Activated CD8-positive, alpha-beta T cell treated with anti-CD3 and anti-CD28 coated beads, Interleukin-2, amount 10 ng/mL, durations not matched to agents 7 days and 5 days (primary cell): Measurements from ENCODE around the gene INAFM1. TPM values are rescaled to one million over a fixed set of nuclear protein-coding genes. Genes with fewer than 3 reads are reported as not detected.
"Not testable (repeated sequence)": the region's sequence is repeated elsewhere in the genome, so short reads cannot be mapped to it uniquely, and the experiment has no call there.

Experiments used
- ATAC-seq: fragments of 150-1000 bp; cut with Tn5 transposase; one replicate; pipeline ENCODE4 v1.10.0; 2021; ENCODE audit warnings: moderate library complexity
- CTCF ChIA-PET: fragments of 350-600 bp; sonication (Branson Sonifier 250); formaldehyde crosslinking; loops from one replicate; lab custom pipeline; 2021; ENCODE audit warnings: antibody characterized with exemption; lab: Charles Lee
- POLR2A ChIA-PET: fragments of 350-600 bp; sonication (Branson Sonifier 250); formaldehyde crosslinking; loops from one replicate; lab custom pipeline; 2021; ENCODE audit warnings: antibody characterized with exemption; lab: Charles Lee
- DNase-seq: peaks from one replicate; pipeline ENCODE4 v3.0.0-alpha.2; 2020
- H3K27ac Mint-ChIP-seq: one replicate; pipeline ENCODE4 v1.8.0; 2021; ENCODE audit warnings: mild to moderate bottlenecking, mixed read lengths
- H3K27me3 Mint-ChIP-seq: one replicate; pipeline ENCODE4 v1.8.0; 2021; ENCODE audit warnings: low read depth, mixed read lengths
- H3K36me3 Mint-ChIP-seq: one replicate; pipeline ENCODE4 v1.8.0; 2021; ENCODE audit warnings: low read depth, mixed read lengths
- H3K4me1 Mint-ChIP-seq: one replicate; pipeline ENCODE4 v1.8.0; 2021; ENCODE audit warnings: low read depth, mixed read lengths
- H3K4me3 Mint-ChIP-seq: one replicate; pipeline ENCODE4 v1.8.0; 2021; ENCODE audit warnings: mild to moderate bottlenecking, mixed read lengths
- H3K9me3 Mint-ChIP-seq: one replicate; pipeline ENCODE4 v1.8.0; 2022; ENCODE audit warnings: mixed read lengths; ENCODE audit not compliant: insufficient read depth
- total RNA-seq, 2 experiments: library from RNA; stranded (reverse); gene quantifications; one replicate each; pipeline ENCODE4 v1.2.3, GENCODE V29; 2021

The INAFM1 gene
- total RNA-seq, 2 experiments from 2014 or later: 12.9 to 14.3 TPM

DNA sequence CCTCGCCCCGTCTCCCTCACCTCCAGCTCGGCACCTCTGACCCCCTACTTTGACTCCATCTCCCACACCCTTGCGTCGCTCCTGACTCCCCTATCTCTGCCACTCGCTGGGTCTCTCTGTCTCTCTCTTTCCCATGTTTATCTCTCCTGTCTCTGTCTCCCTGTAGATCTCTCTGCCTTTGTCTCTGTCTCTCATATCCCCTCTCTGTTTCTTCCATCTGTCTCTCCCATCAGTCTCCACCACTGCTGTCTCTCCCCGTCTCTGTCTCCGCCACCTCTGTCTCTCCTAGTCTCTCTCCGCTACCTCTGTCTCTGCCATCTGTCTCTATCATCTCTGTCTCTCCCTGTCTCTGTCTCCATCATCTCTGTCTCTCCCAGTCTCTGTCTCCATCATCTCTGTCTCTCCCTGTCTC lies 31.3 kb upstream of the INAFM1 start:
- DNase-seq (no peak), ATAC-seq (peak; percentile 5)
- CTCF ChIA-PET: interaction anchor here (1.0 to 6.8 kb wide), 14 partner anchors 10 to 231 kb away, joined by 3 to 484 read pairs (median 22); partner anchors contain the start of genes CCDC9 and SAE1
- POLR2A ChIA-PET: interaction anchor here (0.8 to 3.0 kb wide), 9 partner anchors 11 to 111 kb away, joined by 3 to 44 read pairs (median 9); partner anchors contain the start of genes CCDC9 and INAFM1
- H3K27ac Mint-ChIP-seq: peak overlapping the region; percentile 92
- no peaks in the 10 kb centered on the region for H3K27me3 Mint-ChIP-seq
- H3K4me1 Mint-ChIP-seq: peaks cover 47% of the 10 kb centered on the region
- H3K4me3 Mint-ChIP-seq: peak overlapping the region; percentile 66
- H3K36me3 Mint-ChIP-seq: no peaks in the 10 kb centered on the region
- no peaks in the 10 kb centered on the region for H3K9me3 Mint-ChIP-seq

GRCh38 chr19:47243776-47244547 lies 30.7 kb upstream of the INAFM1 start:
- H3K27ac Mint-ChIP-seq: peak overlapping the region; percentile 92
- peak; percentile 83 for ATAC-seq
- H3K9me3 Mint-ChIP-seq: no peaks in the 10 kb centered on the region
- CTCF ChIA-PET: interaction anchor here (0.6 to 6.8 kb wide), 51 partner anchors 10 to 486 kb away, joined by 3 to 484 read pairs (median 6); partner anchors contain the start of genes CCDC9, SAE1 and ZC3H4
- peak overlapping the region; percentile 66 for H3K4me3 Mint-ChIP-seq
- H3K4me1 Mint-ChIP-seq: peaks cover 42% of the 10 kb centered on the region
- H3K36me3 Mint-ChIP-seq: no peaks in the 10 kb centered on the region
- POLR2A ChIA-PET: interaction anchor here (0.7 to 3.0 kb wide), 20 partner anchors 12 to 231 kb away, joined by 3 to 44 read pairs (median 4); partner anchors contain the start of genes CCDC9, INAFM1 and ZC3H4
- DNase-seq: peak; percentile 95
- no peaks in the 10 kb centered on the region for H3K27me3 Mint-ChIP-seq

- H3K4me3 Mint-ChIP-seq: no peak overlapping the region
- no peaks in the 10 kb centered on the region for H3K36me3 Mint-ChIP-seq
- no peaks in the 10 kb centered on the region for H3K9me3 Mint-ChIP-seq
- H3K27me3 Mint-ChIP-seq: no peaks in the 10 kb centered on the region
- peaks cover 35% of the 10 kb centered on the region for H3K4me1 Mint-ChIP-seq
- DNase-seq: peak; percentile 88
- CTCF ChIA-PET: interaction anchor here (0.6 to 6.8 kb wide), 24 partner anchors 8 to 293 kb away, joined by 3 to 484 read pairs (median 4); partner anchors contain the start of genes CCDC9, INAFM1 and SAE1
- no peak for ATAC-seq
- POLR2A ChIA-PET: interaction anchor here (0.6 to 2.5 kb wide), 3 partner anchors 9 to 21 kb away, joined by 3 to 12 read pairs (median 3); no protein-coding TSS in a partner anchor
- no peak overlapping the region for H3K27ac Mint-ChIP-seq
Observed at GRCh38 chr19:47247308-47247990, 27.2 kb upstream of the INAFM1 start.

DNA sequence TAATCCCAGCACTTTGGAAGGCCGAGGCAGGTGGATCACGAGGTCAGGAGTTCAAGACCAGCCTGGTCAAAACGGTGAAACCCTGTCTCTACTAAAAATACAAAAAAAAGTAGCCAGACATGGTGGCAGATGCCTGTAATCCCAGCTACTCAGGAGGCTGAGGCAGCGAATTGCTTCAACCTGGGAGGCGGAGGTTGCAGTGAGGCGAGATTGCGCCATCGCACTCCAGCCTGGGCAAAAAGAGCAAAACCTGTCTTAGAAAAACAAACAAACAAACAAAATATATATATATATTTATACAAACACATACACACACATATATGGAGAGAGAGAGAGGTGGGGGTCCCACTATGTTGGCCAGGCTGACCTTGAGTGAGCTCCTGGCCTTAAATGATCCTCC lies 21.7 kb upstream of the INAFM1 start:
- not testable (repeated sequence) for ATAC-seq, H3K9me3 Mint-ChIP-seq, H3K27me3 Mint-ChIP-seq, H3K27ac Mint-ChIP-seq, H3K36me3 Mint-ChIP-seq, H3K4me3 Mint-ChIP-seq, DNase-seq
- CTCF ChIA-PET: interaction anchor here (0.8 to 5.9 kb wide), 3 partner anchors 8 to 240 kb away, joined by 3 to 76 read pairs (median 8); no protein-coding TSS in a partner anchor
- H3K4me1 Mint-ChIP-seq: peaks cover 23% of the 10 kb centered on the region
- POLR2A ChIA-PET: interaction anchor here (1.0 to 1.3 kb wide), 2 partner anchors 21 to 27 kb away, joined by 3 to 4 read pairs; no protein-coding TSS in a partner anchor

- Mint-ChIP-seq H3K27me3 (no peaks in the 10 kb centered on the region), H3K4me1 (peaks cover 27% of the 10 kb centered on the region), H3K4me3 (no peak overlapping the region), H3K9me3 (no peaks in the 10 kb centered on the region), H3K27ac (no peak overlapping the region), H3K36me3 (peaks cover 12% of the 10 kb centered on the region)
- no peak for ATAC-seq
- ChIA-PET CTCF (interaction anchor here (0.8 to 5.9 kb wide), 3 partner anchors 9 to 43 kb away, joined by 3 to 76 read pairs (median 8); no protein-coding TSS in a partner anchor), POLR2A (interaction anchor here (1.3 kb wide), 1 partner anchor 27 kb away, joined by 3 read pairs; no protein-coding TSS in a partner anchor)
- no peak for DNase-seq
Observed at GRCh38 chr19:47253467-47253881, 21.2 kb upstream of the INAFM1 start.

GRCh38 chr19:47253970-47254369 lies 20.7 kb upstream of the INAFM1 start:
- ChIA-PET POLR2A (interaction anchor here (1.3 kb wide), 1 partner anchor 28 kb away, joined by 3 read pairs; no protein-coding TSS in a partner anchor), CTCF (interaction anchor here (0.8 to 5.9 kb wide), 3 partner anchors 9 to 44 kb away, joined by 3 to 76 read pairs (median 8); no protein-coding TSS in a partner anchor)
- H3K27ac Mint-ChIP-seq: no peak overlapping the region
- H3K4me1 Mint-ChIP-seq: peaks cover 32% of the 10 kb centered on the region
- H3K36me3 Mint-ChIP-seq: peaks cover 17% of the 10 kb centered on the region
- no peaks in the 10 kb centered on the region for H3K9me3 Mint-ChIP-seq
- DNase-seq (no peak), ATAC-seq (no peak)
- H3K4me3 Mint-ChIP-seq: no peak overlapping the region
- no peaks in the 10 kb centered on the region for H3K27me3 Mint-ChIP-seq

DNA sequence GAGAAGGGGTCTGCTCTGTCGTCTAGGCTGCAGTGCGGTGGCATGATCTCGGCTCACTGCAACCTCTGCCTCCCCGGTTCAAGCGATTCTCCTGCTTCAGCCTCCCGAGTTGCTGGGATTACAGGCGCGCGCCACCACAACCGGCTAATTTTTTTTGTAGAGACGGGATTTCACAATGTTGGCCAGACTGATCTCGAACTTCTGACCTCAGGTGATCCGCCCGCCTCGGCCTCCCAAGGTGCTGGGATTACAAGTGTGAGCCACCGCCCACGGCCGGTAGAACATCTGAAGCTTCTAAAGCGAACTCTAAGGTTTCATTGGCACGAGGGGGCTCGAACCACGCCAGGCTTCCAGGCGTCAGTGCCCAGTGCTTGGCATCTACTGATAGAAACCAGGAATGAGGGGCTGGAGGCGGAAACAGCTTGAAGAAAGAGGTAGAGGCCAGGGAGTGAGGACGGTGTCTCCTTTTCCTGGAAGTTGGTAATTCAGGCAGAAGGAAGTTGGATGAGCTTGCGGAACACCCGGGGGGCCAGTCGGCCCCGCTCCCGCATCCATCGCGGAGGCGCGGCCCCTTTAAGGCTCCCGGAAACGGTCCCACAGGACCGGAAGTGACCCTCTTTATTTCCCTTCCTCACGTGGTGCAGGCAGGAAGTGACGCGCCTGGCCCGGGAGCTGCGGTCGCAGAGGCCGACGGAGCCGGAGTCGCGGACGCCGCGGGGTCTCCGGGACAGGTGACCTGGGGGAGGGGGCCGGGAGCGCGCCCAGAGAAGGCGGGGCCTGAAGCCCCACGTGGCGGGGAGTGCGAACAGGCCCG lies 18.6 kb upstream of the INAFM1 start, which contains the start of gene CCDC9:
Gene CCDC9, plus strand, starts transcription at position 647 of the 814 bp plus-strand sequence. CDS start 1,876 bp downstream, outside the sequence.
- no peak for ATAC-seq
- POLR2A ChIA-PET: interaction anchor here (0.6 to 2.6 kb wide), 15 partner anchors 8 to 161 kb away, joined by 3 to 43 read pairs (median 5); partner anchors contain the start of genes INAFM1, SAE1 and ZC3H4
- peaks cover 34% of the 10 kb centered on the region for H3K36me3 Mint-ChIP-seq

DNA sequence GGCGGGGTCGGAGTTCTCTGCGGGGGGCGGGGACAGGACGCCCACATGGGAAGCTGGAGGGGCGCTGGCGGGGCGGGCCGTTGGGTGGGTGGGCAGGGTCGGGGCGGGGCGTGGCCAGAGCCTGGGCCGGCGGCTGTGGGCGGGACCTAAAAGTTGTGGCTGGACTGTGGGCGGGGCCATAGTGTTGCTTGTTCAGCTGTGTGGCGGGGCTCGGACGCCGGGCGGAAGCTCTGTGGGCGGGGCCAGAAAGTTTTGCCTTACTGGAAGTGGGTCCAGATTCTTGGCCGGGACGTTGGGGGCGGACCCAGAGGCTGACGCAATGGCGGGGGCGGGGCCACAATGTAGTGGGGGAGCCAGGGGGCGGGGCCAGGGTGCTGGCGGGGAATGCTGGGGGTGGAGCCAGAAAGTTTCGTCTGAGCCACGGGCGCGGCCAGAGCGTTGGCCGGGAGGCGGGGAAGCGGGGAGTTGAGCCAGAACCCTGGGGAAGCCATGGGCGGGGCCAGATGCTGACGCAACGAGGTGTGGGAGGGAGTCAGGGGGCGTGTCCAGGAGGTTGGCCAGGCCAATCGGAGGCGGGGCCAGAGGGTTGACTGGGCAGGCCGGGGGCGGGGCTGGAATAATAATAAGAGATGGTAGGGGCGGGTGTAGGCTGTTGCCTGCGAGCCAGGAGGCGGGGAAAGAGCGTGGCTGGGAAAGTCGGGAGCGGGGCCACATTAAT lies 17.8 kb upstream of the INAFM1 start:
- Mint-ChIP-seq H3K36me3 (peaks cover 38% of the 10 kb centered on the region), H3K4me3 (peak overlapping the region; percentile 87), H3K4me1 (peaks cover 43% of the 10 kb centered on the region), H3K9me3 (no peaks in the 10 kb centered on the region), H3K27me3 (no peaks in the 10 kb centered on the region), H3K27ac (peak overlapping the region; percentile 97)
- CTCF ChIA-PET: interaction anchor here (0.6 to 5.9 kb wide), 11 partner anchors 10 to 227 kb away, joined by 3 to 76 read pairs (median 4); partner anchors contain the start of genes INAFM1 and KPTN
- POLR2A ChIA-PET: interaction anchor here (0.6 to 2.6 kb wide), 17 partner anchors 9 to 162 kb away, joined by 3 to 43 read pairs (median 5); partner anchors contain the start of genes INAFM1, SAE1 and ZC3H4
- DNase-seq (peak; percentile 100), ATAC-seq (peak; percentile 88)

More for the DNA sequence above, 18.6 kb upstream of the INAFM1 start, which contains the start of gene CCDC9:
- DNase-seq: peak; percentile 97
- CTCF ChIA-PET: interaction anchor here (0.6 to 5.9 kb wide), 12 partner anchors 9 to 228 kb away, joined by 3 to 76 read pairs (median 4); partner anchors contain the start of genes INAFM1 and KPTN
- H3K9me3 Mint-ChIP-seq: no peaks in the 10 kb centered on the region
- peak within 1 kb of the TSS; percentile 87 for H3K4me3 Mint-ChIP-seq
- H3K4me1 Mint-ChIP-seq: peaks cover 40% of the 10 kb centered on the region
- H3K27ac Mint-ChIP-seq: peak within 1 kb of the TSS; percentile 97
- no peaks in the 10 kb centered on the region for H3K27me3 Mint-ChIP-seq

- ChIA-PET CTCF (interaction anchor here (3.1 to 5.9 kb wide), 2 partner anchors 10 to 13 kb away, joined by 31 to 76 read pairs; no protein-coding TSS in a partner anchor), POLR2A (interaction anchor here (1.2 to 2.6 kb wide), 7 partner anchors 13 to 162 kb away, joined by 3 to 43 read pairs (median 8); partner anchors contain the start of genes INAFM1 and ZC3H4)
- Mint-ChIP-seq H3K27me3 (no peaks in the 10 kb centered on the region), H3K9me3 (no peaks in the 10 kb centered on the region), H3K4me3 (peak overlapping the region; percentile 87), H3K4me1 (peaks cover 45% of the 10 kb centered on the region), H3K27ac (peak overlapping the region; percentile 97), H3K36me3 (peaks cover 43% of the 10 kb centered on the region)
- ATAC-seq: peak; percentile 13
- DNase-seq: no peak
Observed at GRCh38 chr19:47257411-47258169, 17.1 kb upstream of the INAFM1 start.
